Measurements from ENCODE around the gene NPW.
"Not testable (repeated sequence)": the region's sequence is repeated elsewhere in the genome, so short reads cannot be mapped to it uniquely, and the experiment has no call there.

The NPW gene

DNA sequence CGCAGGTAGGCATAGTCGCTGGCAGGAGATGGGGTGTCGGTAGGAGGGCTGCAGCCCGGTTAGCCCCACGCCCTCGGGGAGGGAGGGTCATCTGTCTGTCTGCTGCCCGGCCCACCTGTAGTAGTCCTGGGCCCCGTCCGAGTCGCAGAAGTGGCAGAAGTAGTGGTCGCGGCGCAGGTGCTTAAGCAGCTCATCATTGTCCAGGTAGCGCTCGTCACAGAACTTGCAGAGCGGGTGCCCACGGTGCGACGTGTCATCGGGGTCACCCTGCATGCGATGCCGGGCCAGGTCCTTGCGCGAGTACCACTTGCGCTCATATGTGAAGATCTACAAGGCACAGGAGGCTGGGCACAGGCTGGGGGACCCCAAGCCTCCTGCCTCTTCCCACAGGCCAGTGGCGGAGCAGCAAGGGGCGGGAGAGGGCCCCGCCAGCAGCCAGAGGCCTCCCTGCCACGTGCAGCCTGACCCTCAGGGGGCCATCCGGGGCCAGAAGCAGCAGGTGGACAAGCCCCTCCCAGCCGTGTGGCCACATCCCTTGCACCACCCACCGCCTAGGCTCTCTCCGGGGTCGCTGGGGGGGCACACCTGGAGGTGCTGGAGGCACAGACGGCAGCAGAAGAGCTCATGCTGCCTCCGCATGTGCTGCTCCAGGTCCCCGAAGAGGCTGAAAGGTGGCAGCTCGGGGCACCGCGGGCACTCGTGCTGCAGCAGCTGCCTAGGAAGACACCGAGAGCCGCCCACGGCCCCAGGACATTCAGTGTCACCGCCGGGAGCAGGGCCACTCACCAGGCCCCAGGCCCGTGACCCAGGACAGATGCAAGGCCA is 17.0 kb upstream of the NPW start:
- no peak for DNase-seq (ENCODE audit: low read depth)

DNA sequence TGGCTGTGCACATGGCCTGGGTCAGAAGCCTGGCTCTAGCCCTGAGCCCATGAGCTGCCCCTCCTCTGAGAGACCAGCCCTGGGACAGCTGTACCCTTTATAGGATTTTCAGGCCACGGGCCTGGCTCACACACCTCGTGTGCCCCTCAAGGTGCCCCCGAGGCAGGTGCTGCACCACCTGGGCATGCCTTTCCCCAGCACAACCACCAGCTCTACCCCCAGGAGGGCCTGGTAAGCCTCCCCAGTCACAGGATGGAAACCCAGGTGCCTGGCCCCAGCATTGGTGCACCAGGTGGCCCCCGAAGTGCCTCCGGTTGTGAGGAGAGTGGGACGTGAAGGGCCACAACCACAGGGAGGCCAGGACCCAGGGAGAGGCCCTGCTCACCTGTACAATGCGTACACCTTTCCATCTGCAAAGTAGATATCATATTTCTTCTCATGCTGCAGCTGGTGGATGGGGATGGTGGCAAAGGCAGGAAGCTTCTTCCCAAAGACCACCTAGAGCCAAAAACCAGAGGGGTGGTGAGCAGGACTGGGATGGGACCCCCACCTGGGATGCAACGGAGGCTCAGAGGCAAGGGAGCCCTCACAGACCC is 16.3 kb upstream of the NPW start:
- DNase-seq (ENCODE audit: low read depth), result no peak

DNA sequence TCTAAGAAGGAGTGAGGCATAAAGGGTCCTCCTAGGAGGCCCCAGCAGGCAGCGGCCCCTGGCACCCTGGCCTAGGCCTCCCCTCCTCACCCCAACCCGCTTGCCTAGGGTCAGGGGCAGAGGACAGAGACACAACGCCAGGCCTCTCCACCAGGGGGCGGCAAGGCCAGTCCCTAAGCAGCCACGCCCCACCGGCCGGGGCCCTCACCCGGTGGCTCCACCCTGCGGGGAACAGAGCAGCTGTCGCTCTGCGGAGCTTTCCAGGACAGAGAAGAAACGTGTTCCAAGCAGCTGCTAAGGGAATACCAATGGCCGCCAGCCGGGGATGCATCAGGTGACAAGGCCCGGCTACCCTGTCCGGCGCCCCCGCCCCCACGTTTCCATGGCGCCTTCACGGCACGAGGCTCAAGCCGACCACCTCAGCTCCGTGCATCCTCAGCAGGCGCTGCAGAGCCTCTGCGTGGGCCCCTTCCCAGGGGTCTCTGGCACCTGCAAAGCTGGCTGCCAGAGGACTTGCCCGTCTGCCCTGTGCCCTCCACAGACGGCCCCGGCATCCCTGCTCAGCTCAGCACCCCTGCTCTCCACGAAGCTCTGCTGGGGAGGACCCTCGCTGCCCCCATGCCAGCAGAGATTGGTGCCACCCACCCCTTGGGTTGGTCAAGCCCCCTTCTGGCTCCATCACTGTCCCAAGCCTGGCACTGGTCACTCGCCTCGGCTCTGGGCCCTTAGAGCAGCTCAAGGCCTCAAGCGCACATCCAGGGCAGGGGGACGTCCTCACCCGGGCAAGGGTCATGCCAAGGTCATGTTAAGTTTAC is 15.6 kb upstream of the NPW start:
- peak; percentile 65 for DNase-seq (ENCODE audit: low read depth)

DNA sequence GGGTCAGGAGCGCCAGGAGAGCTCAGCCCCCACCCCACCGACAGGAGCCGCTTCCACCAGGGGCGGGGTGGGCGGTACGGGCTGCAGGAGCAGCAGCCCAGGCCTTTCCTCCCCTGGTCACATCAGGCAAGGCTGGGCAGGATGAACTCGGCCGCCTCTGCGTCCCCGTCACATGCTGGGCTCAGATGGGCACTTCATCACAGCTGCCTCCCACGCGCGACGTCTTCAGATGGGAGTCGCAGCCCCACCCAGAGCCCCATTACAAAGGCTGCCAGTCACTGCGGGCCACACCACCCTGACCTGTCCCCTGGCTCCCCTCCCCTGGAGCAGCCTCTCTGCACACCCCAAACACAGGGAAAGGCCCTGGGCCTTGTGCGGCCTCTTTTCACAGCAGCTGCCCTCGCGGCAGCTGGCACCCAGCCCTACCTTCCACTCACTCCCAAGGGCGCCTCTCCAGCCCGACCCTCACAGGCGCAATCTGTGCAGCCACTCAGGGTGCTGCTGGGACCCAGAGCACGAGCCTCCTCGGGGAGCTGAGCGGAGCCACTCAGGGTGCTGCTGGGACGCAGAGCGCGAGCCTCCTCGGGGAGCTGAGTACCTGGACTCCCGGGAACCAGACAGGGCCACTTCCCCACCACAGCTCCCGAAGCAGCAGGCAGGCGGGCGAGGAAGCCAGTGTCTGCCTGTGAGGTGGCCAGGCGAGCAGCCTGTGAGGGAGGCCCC is 14.6 kb upstream of the NPW start:
- DNase-seq (ENCODE audit: low read depth), result no peak

DNA sequence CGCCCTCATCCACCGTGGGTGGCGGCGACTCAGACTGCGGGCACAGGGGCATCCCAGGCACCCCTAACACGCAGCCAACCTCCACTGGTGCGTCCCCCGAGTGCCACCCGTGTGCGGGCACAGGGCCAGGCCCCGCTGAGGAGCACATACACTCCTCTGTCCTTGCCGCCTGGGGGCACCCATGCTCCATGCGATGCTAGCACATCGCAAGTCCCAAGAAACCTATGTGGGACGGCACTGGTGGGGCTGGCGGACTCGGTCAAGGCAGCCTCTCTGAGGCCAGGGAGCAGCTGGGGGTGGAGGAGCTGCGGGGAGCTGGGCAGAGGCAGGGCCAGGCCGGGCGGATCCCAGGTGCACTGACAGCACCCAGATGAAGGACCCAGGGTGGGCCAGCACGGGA is 13.9 kb upstream of the NPW start:
- no peak for DNase-seq (ENCODE audit: low read depth)

DNA sequence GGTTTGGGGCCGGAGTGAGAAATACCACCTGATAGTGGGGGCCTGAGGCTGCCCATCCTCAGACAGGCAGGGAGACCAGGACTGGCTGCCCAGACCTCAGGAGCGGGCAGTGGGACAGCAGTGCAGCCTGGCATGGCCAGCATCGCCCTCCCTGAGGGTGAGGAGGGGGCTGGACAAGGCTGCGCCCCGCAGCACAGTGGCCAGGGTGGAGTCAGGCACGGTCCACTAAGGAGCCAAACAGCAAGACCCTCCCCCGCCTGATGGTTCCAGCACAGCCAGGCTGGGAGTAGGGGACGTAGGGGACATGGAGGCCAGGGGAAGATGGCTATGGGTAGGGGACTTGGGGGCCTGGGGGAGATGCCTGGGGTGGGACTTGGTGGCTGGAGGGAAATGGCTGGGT is 13.3 kb upstream of the NPW start:
- DNase-seq (ENCODE audit: low read depth), result no peak

DNA sequence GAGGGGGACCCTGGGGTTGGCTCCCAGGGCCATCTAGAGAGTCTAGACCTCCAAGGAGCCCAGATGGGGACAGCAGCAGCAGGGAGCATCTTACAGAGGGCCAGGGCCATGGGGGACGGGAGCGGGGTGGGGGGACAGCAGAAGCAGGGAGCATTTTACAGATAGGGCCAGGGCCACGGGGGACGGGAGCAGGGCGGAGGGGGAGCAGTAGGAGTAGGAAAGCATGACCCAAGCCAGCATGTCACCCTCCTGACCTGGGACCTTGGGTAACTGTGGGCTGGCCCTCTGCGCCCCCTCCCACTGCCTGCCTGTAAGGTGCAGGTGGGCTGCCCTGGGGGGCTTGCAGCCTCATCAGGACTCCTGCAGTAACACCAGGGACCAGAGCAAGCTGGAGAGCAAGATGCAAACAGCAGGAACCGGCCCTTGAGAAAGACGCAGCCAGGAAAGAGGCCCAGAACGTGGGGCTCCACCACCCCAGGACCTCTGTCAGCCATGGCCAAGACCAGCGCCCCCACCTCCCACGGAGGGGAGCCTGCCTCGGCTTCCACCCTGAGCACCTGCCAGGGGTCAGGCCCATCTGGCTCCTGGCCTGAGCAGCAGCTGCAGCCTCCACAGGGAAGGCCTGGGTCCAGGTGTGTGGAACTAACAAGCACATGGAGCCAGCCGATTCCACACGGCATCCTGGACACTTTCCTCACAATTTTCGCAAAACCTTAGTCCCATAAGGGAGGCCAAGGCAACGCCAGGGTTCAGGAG is 12.3 kb upstream of the NPW start:
- no peak for DNase-seq (ENCODE audit: low read depth)

DNA sequence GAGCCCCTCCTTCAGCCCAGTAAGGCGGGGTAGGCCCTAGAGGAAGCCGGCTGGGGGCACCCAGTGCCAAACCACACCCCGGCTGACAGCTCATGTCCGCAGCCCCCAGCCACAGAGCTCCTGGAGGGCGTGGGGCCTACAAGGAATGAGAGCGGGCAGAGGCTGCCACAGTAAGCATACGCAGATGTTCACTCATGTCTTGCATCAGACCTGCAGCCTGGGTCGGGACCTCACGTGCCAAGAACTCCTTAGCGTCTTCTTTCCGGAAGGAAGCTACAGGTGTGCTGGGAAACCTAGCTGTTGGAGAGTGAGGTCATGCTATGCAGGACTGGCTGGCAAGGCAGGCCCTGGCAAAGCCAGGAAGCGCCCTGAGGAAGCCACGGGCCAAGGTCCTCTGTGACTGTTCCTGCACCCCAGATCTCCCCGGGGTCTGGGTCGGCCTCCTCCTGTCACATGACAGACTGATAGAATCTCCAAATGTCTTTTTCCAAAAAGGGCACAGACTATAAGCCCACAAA is 11.5 kb upstream of the NPW start:
- no peak for DNase-seq (ENCODE audit: low read depth)

DNA sequence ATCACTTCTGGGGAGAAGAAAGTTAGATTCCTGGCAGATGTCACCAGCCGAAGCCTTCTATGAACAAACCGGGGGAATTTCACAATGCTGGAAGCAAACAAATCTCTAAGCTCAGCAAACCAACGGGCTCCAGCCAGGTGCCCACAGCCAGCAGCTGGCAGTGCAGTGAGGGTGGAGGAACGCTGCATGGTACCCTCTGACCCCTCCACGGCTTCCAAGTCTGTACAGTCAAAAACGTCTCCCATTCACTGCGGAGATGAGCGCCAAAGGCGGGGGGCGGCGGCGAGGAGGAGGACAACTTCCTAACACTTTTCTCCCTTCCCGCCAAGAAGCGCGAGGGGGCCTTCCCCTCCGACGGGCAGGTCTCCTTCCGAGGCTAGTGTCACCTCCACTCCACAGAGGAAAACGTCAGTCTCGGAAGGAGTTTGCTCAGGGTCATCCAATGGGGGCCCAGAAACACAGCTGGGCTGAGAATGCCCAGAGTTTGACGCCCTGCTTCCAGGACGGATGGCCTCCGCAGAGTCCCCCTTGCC is 10.9 kb upstream of the NPW start:
- DNase-seq (ENCODE audit: low read depth), result no peak

DNA sequence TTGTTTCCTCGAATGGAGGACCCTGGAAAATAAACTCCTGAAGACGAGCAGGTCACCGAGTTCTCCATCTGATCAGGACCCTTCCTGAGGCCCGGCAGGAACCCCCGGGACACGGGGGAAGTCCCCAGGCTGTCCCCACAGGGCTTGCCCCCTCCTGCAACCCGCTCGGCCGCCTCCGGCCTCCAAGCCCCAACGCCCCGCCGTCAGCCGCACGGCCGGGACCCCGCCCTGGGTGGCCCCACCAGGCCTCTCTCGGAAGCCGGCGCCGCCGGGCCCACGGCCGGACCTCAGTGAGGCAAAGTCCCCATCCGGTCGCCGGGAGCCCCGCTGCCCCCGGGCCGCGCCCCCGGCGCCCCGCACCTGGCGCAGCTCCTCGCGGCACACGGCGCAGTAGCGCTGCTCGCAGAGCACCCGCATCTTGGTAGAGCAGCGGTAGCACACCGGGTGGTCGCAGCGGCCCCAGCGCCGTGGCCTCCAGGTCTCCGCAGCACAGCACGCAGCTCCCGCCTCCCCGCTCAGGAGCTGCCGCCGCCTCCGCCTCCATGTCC is 10.3 kb upstream of the NPW start:
- DNase-seq (ENCODE audit: low read depth), result no peak

DNA sequence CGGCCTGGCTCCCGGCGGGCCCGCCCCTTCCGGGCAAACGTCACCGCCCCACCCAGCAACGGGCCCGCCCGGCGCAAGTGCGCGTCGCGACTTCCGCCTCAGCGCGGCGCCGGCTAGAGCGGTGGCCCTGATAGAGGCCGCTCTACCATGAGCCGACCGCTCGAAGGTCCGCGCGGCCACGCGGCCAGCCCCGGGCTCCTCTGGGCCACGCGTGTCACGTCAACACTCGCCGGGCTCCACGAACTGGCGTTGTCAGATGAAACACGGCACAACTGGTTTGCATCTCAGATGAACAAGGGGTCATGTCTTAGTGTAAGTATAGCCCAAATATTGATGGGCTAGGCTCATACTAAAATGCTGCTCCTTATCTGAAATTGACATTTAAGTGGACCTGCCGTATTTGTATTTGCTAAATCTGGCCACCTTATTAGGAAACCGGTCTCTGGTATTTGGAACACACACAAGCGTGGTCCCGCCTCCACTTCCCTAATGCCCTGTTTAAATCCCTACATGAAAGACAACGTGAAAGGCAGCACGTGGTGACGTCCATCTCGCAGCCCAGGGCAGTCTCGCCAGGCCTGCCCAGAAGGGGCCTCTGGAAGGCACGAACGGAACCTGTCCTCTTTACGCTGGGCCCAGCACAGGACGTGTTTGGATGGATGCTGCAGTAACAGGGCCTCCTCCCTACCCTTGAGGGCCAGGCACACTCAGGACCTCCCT is 9.6 kb upstream of the NPW start, which contains the start of gene ZNF598:
Gene ZNF598, minus strand, starts transcription at position 31 of the 720 bp plus-strand sequence.
- DNase-seq (ENCODE audit: low read depth), result peak; percentile 42

DNA sequence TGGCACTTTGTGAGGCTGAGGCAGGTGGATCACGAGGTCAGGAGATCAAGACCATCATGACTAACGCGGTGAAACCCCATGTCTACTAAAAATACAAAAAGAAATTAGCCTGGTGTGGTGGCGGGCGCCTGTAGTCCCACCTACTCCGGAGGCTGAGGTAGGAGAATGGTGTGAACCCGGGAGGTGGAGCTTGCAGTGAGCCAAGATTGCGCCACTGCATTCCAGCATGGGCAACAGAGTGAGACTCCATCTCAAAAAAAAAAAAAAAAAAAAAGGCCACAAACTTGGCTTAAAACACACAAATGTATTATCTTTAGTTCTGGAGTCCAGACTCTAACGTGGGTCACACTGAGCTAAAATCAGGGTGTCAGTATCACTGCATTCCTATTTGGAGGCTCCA is 7.9 kb upstream of the NPW start:
- not testable (repeated sequence) for DNase-seq (ENCODE audit: low read depth)

DNA sequence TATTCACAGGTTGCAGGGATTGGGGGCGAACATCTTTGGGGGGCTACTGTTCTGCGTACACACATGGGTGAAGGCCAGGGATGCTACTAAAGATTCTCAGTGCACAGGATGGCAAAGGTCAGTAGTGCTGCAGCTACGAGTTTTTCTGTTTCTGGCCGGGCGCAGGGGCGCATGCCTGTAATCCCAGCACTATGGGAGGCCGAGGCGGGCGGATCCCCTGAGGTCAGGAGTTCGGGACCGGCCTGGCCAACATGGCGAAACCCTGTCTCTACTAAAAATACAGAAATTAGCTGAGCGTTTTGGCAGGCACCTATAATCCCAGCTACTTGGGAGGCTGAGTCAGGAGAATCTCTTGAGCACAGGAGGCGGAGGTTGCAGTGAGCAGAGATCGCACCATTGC is 6.1 kb upstream of the NPW start:
- no peak for DNase-seq (ENCODE audit: low read depth)

DNA sequence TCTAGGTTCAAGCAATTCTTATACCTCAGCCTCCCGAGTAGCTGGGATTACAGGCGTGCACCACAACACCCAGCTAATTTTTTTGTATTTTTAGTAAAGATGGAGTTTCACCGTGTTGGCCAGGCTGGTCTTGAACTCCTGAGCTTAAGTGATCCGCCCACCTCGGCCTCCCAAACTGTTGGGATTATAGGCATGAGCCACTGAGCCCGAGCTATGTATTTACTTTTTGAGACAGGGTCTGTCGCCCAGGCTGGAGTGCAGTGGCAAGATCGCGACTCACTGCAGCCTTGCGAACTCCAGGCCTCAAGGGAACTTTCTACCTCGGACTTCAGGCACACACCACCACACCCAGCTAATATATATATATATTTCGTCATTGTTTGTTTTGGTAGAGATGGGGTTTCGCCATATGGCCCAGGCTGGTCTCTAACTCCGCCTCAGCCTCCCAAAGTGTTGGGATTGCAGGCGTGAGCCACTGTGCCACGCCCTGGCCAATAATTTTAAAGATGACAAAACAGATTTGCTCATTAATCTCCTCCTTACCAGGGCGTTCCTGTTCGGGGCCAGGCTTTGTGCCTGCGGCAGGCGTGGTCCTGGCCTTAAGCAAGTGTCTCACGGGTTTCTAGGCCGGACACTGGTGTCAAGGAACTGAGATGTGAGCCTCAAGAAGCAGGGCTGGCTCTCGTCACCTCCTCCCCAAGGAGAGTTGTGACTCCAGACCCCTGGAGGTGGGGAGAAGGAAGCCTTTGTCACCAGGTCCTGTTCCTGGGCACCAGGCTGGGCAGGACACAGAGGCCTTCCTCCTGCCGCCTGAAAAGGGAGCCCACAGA is 4.3 kb upstream of the NPW start:
- no peak for DNase-seq (ENCODE audit: low read depth)

DNA sequence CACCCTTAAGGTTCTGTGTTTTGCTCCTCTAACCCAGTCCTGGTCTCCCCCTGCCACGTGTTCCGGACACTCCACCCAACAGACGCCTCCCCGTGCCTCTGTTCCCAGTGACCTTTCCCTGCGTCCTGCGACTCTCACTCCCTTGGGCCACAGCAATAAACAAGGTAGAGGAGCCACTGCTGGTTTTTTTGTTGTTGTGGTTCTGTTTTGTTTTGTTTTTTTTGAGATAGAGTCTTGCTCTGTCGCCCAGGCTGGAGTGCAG is 3.7 kb upstream of the NPW start:
- no peak for DNase-seq (ENCODE audit: low read depth)

DNA sequence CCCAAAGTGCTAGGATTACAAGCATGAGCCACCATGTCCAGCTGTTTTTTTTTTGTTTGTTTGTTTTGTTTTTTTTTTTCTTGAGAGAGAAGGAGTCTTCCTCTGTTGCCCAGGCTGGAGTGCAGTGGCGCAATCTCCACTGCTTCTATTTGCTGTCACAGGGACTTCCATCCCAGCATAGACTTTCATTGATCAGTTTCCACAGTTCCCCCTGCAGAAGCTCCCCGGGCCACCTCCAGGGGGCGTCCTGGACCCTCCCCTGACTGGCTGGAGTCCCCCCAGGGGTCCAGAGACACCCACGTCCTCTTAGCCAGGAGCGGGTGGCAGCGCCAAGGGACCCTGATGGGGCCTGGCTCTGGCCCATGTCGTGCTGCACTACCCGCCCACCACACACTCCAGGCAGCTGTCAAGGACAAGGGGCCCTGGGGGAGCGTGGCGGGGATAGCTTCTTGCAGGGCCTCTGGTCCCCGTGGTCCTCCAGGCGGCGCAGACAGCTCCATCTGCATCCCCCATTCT is 3.1 kb upstream of the NPW start:
- DNase-seq (ENCODE audit: low read depth), result no peak

DNA sequence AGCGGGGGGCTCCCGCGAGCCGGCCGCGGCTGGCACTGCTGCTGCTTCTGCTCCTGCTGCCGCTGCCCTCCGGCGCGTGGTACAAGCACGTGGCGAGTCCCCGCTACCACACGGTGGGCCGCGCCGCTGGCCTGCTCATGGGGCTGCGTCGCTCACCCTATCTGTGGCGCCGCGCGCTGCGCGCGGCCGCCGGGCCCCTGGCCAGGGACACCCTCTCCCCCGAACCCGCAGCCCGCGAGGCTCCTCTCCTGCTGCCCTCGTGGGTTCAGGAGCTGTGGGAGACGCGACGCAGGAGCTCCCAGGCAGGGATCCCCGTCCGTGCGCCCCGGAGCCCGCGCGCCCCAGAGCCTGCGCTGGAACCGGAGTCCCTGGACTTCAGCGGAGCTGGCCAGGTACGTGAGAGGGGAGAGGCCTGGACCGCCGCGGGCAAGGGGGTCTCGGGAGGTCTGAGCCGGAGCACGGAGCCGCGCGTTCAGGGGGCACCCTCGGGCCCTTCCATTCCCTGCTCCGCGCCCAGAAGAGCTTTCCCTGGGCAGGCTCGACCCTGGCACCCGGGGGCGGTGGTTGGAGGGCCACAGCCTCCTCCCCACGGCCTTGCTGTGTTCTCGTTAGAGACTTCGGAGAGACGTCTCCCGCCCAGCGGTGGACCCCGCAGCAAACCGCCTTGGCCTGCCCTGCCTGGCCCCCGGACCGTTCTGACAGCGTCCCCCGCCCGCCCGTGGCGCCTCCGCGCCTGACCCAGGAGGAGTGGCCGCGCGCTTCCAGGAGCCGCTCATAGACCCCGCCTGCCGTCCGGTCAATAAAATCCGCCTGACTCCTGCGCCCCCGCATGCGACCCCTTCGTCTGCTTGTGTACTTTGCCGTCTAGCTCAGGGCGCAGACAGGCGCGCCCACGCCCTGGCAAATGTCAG is 591 bp downstream of the NPW start:
- DNase-seq (ENCODE audit: low read depth), result no peak

DNA sequence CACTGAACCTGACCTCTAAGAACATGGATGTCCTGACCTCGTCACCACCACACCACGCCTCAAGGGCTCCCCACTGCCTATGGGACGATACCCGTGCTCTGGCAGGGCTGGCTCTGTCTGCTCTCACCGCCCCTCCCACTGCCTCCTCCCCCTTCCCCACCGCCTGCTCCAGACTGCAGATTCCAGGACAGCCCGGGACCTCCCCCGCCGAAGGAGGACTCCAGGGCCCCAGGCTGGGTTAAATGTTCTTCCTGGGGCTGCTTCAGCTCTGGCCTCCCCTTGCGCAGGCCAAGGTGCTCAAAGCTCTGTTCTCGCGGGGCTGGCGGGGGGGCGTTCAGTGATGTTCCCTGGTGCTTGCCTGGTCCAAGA is 3.1 kb downstream of the NPW start:
- no peak for DNase-seq (ENCODE audit: low read depth)

Data from stimulated activated CD8-positive, alpha-beta memory T cell treated with anti-CD3 and anti-CD28 coated beads, Interleukin-15, amount 100 ng/mL, for 1 hour (primary cell).